ENCODE results near the gene INO80D.
"Not testable (repeated sequence)": the region's sequence is repeated elsewhere in the genome, so short reads cannot be mapped to it uniquely, and the experiment has no call there.

Gene INO80D, protein sequence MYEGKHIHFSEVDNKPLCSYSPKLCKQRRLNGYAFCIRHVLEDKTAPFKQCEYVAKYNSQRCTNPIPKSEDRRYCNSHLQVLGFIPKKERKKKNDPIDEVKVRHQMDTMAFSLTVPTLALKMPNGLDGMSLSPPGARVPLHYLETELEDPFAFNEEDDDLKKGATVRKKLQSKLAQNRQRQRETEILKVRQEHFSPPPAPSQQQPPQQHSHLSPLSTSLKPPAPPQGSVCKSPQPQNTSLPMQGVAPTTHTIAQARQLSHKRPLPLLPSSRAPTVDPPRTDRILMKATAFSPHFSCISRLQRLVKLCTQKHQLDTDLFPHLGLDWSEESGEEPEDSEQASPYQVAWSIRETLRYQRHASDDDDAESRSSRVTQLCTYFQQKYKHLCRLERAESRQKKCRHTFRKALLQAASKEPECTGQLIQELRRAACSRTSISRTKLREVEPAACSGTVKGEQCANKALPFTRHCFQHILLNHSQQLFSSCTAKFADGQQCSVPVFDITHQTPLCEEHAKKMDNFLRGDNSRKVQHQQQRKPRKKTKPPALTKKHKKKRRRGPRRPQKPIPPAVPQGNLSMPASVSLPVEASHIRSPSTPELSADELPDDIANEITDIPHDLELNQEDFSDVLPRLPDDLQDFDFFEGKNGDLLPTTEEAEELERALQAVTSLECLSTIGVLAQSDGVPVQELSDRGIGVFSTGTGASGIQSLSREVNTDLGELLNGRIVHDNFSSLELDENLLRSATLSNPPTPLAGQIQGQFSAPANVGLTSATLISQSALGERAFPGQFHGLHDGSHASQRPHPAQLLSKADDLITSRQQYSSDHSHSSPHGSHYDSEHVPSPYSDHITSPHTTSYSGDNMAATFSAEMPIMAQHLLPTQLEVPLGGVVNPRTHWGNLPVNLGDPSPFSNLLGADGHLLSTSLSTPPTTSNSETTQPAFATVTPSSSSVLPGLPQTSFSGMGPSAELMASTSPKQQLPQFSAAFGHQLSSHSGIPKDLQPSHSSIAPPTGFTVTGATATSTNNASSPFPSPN

DNA sequence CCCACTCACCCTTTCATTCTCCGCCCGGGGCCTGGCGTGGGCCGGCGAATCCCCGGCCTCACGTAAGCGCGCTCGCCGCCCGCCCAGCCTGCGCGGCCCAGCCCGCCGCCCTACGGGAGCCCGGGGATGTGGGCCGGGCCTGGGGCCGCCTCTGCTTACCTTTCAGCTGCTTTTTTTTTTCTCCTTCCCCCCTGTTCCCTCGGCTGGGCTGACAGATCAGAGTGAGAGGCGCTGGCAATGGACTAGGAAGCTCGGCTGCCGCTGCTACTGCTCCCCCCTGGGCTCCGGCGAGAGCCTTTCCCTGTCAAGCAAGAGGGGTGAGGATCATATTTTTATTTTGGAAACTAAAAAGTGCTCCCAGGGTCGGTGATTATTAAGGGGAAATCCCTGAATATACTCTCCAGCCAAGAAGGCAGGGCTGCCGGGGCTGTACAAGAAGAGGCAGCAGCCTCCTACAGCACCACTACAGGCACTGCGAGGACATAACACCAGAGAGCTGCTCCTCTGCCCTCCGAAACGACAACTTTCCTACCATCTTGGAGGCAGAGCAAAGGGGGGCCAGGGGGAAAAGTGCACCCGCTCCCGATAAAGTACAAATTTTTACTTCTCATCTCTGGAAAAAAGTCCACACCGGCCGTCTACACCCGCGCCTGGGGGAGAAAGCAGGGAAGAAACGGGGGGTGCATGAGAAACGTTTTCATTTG, at the start of gene INO80D:
INO80D (minus strand) TSS at position 433 of the 704 bp plus-strand sequence. CDS start 23,158 bp downstream, outside the sequence.
- peak; percentile 59 for DNase-seq (ENCODE audit: low read depth)

DNA sequence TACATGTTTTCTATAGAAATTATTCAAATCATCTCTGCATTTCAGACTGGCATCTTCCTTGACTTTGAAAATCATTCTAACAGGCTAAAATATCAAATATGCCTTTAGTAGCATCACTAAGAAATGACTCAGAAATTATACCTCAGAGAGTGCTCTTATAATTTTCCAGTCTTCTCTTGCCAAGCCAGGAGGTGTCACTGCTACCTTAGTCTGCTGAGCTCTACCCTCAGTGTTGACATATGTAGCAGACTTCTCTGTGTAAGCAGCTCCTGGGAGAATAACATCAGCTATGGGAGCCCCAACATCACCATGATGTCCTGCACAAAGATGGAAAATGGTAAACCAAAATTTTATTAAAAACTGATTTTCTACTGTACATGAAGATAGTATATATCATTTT, 41.7 kb upstream of the INO80D start:
- no peak for DNase-seq (ENCODE audit: low read depth)

DNA sequence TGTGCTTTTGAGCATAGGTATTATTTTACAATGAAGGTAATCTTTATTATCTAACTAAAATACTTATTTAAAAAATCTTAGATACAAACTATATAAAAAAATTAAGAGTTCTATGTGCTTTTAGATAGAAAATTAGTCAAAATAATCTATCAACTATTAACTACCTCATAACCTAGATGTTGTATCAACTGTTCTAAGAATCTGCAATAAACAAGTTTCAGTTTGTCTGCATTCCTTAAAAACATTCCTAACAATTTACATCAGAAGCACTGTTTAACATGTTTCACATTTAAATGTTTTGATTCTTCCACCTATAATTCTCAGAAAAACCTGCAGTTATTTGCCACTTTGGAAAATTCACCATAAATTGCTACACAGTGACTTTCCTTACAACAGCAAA, 39.9 kb upstream of the INO80D start:
- no peak for DNase-seq (ENCODE audit: low read depth)

DNA sequence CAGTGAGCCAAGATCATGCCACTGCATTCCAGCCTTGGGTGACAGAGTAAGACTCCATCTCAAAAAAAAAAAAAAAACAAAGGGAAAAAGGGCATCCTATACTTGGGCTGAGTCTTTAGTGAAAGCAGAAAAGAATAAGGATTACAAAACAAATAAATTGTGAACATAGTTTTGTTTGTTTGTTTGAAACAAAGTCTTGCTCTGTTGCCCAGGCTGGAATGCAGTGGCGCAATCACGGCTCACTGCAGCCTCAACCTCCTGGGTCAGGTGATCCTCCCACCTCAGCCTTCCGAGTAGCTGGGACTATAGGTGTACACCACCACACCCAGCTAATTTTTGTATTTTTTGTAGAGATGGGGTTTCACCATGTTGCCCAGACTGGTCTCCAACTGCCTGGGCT, 36.6 kb upstream of the INO80D start:
- DNase-seq (ENCODE audit: low read depth), result not testable (repeated sequence)

DNA sequence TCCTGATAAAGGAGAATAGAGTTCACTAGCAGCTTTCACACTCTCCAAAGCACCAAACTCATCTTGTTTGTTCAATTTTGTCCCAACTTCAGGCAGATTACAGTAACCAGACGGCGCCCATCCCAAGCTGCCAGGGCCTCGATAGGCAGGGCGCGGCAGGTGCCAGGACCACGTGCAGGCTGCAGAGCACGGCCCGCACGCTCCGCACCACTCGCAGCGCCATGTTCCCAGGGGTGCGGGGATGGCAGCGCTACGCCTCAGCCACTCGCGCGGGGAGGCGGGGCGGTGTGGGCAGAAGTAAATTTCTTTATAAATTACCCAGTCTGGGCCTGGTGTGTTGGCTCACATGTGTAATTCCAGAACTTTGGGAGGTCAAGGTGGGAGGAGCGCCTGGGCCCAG, 30.3 kb upstream of the INO80D start:
- DNase-seq (ENCODE audit: low read depth), result no peak

DNA sequence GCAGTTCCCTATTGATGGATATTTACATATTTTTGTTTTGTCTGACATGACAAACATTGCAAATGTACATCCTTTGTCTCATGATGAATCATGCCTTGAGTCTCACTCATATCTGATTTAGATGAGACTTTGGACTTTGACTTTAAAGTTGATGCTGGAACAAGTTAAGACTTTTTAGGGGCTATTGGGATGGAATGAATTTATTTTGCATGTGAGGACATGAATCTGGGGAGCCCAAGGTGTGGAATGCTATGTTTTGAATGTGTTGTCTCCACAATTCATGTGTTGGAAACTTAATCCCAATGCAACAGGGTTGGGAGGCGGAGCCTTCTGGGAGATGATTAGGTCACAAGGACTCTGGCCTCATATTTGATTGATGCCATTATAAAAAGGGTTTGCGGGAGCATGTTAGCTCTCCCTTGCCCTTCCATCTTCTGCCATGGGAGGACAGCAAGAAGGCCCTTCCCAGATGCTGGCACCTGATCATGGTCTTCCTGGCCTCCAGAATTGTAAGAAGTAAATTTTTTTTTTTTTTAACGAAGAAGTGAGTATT, 29.1 kb upstream of the INO80D start:
- DNase-seq (ENCODE audit: low read depth), result no peak

DNA sequence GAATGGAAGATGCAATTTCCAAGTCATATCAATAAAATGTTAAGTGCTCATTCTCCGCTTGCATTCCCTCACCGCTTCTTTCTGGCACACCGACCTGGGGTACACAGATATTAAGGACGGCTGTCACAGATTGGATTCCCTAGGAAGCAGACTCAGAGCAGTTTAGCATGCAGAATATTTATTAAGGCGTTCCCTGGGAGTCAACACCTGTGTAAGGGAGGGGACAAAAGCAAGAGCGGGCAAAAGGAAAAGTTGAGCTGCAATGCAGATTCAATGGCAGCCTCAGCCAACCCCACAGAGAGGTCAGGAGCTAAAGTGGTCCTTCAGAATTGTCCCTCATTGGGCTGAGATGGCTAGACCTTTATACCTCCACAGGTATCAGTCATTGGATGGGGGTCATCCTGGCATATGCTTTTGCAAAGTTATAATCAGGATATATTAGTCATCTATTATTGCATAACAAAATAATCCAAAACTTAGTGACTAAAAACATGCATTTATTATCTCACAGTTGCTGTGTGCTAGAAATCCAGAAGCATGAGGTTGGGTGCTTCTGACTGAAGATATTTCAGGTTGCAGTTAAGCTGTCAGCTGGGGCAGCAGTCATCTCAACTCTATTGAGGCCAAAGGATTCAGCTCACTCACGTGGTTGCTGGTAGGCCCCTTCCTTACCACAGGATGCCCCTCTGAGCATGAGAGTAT, 27.0 kb upstream of the INO80D start:
- peak; percentile 16 for DNase-seq (ENCODE audit: low read depth)

DNA sequence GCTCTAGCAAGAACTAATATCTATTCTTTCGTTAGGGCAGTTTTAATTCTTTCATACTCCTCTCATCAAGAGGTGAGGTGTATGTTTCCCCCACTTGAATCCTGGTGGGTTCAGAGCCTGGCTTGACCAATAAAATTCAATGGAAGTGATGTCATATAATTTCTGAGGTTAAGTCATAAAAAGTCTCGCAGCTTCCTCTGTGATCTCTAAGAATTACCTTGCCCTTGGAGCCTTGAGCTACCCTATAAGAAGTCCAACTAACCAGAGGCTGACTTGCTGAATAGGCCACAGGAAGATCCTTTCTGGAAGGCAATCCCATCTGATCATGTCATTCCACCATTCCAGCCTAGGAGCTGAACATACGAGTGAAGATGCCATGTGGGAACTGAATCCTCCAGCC, 26.1 kb upstream of the INO80D start:
- no peak for DNase-seq (ENCODE audit: low read depth)

DNA sequence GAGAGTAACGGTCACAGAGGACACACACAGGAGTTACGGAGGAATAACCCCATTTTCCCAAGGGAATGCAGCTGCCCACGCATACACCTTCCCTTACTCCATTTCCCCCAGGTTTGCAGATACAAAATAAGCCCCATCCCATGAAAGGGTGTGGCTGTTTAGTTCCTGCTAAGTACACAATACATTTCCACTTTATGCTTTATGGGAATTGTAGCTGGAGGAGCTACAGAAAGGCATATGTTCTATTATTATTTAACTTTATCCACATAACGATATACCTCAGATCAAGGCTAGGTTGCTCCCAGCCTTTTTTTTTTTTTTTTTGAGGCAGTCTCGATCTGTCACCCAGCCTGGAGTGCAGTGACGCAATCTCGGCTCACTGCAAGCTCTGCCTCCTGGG, 22.7 kb upstream of the INO80D start:
- DNase-seq (ENCODE audit: low read depth), result no peak

DNA sequence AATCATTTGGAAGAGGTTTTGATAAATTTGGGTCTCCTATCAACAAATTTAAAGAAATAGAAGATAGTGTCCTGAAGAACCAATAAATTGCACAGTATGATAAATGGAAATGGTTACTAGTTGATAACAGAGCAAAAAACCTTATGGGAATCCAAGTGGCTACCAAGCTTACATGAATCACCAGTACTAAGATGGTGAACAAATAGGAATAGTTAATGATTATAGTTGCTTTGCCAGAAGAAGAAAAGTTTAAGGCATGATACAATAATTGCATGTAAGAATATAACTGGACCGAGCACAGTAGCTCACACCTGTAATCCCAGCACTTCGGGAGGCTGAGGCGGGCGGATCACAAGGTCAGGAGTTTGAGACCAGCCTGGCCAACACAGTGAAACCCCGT, 19.6 kb upstream of the INO80D start:
- no peak for DNase-seq (ENCODE audit: low read depth)

DNA sequence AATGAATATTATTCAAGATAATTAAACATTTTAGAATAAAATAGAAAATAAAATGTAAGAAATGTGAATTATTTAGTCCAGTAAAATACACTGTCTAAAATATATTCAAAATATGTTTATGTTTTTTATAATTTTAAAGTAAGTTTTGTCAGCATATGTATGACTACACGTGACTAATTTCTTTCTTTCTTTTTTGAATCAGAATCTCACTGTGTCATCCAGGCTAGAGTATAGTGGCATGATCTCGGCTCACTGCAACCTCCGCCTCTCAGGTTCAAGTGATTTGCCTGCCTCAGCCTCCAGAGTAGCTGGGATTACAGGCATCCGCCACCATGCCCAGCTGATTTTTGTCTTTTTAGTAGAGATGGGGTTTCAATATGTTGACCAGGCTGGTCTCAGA, 19.1 kb upstream of the INO80D start:
- no peak for DNase-seq (ENCODE audit: low read depth)

DNA sequence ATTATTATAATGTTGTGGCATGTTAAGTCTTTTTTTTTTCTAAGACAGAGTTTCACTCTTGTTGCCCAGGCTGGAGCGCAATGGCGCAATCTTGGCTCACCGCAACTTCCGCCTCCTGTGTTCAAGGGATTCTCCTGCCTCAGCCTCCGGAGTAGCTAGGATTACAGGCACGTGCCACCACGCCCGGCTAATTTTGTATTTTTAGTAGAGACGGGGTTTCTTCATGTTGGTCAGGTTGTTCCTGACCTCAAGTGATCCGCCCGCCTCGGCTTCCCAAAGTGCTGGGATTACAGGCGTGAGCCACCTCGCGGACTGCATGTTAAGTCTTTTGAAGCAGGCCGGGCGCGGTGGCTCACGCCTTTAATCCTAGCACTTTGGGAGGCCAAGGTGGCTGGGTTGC, 12.9 kb upstream of the INO80D start:
- not testable (repeated sequence) for DNase-seq (ENCODE audit: low read depth)

DNA sequence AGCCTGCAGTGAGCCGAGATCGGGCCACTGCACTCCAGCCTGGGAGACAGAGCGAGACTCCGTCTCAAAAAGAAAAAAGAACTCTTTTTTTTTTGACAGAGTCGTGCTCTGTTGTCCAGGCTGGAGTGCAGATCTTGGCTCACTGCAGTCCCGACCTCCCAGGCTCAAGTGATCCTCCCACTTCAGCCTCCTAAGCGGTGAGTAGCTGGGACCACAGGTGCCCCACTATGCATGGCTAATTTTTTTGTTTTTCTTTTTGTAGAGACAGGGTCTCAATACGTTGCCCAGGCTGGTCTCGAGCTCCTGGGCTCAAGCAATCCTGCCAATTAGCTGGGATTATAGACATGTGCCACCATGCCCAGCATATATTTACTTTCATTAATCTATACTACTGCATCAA, 12.5 kb upstream of the INO80D start:
- DNase-seq (ENCODE audit: low read depth), result no peak

DNA sequence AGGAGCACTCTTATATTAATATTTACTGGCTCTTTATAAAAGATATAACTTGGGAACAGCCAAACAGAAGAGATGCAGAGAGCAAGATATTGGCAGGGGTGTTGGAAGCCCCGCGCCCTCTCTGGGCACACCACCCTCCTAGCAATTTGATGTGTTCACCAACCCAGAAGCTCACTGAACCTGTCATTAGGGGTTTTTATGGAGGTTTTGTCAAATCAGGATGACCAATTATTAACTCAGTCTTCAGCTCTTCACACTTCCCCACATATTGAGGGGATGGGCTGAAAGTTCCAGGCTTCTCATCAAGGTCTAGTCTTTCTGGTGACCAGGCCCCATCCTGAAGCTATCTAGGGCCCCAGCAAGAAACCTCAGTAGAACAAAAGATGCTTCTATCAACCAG, 10.9 kb upstream of the INO80D start:
- no peak for DNase-seq (ENCODE audit: low read depth)

DNA sequence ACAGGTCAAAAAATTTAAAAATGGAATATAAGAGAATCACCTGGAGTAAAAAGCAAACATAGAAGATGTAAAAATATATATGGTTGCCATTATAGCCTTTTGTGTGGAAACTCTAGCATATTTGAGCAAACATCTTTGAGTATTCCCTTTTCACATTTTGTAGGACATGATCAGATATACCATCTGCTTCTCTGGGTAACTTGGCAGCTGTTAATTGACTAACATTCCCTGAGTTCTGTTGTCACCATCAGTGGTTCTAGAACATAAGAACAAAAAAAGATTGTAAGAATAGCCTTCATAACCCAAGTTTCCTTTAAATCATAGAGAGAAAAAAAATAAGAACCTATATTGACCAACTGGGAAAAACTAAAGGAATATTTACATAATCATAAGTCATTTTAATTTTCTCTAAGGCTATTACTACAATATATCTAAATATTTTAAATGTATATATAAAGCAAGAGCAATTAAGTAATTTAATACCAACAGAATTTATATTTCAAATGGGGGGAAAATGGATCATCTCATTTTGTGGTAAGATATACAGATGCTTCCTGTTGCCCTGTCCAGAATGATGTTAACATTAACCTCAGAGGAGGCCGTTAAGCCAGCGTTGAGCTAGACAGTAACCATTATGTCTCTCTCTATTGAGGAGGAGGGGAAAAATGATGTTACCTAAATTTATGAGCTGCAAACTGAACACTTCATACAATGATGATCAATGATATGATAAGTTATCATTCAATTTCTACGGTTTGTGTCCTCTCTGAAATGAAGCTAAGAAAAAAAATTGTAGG, 9.8 kb upstream of the INO80D start:
- no peak for DNase-seq (ENCODE audit: low read depth)

DNA sequence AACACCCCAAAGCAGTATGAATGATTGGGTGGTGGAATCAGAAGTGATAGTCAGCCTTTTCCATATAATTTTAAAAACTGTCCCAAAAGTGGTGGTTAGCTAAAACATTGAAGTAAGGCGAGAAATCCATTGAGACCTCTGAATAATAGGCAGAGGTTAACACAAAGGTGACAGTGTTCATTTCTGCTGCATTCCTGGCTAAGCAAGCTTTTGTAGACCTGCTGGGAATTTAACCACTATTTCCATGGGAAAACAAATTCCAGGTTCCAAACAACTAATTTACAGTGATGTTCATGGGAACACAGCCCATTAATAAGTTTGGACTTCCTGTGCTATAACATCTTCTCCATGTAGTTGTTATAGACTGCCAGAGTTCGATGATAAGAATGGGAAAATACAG, 6.3 kb upstream of the INO80D start:
- no peak for DNase-seq (ENCODE audit: low read depth)

DNA sequence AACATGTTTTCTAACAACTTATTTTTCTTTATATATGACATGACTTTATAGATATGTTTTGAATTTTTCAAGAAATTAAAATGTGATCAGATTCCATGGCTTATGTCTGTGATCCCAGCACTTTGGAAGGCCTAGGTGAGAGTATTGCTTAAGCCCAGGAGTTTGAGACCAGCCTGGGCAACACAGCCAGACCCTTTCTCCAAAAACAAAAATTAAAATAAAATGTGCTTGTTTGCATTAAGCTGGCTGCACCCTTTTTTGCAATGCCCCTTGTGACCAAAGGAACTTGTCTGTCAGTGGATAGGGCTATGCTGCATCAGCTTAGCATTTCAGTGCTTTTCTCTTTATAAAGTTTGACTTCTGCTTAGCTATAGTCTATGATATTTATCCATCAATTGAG, 2.3 kb upstream of the INO80D start:
- DNase-seq (ENCODE audit: low read depth), result no peak

DNA sequence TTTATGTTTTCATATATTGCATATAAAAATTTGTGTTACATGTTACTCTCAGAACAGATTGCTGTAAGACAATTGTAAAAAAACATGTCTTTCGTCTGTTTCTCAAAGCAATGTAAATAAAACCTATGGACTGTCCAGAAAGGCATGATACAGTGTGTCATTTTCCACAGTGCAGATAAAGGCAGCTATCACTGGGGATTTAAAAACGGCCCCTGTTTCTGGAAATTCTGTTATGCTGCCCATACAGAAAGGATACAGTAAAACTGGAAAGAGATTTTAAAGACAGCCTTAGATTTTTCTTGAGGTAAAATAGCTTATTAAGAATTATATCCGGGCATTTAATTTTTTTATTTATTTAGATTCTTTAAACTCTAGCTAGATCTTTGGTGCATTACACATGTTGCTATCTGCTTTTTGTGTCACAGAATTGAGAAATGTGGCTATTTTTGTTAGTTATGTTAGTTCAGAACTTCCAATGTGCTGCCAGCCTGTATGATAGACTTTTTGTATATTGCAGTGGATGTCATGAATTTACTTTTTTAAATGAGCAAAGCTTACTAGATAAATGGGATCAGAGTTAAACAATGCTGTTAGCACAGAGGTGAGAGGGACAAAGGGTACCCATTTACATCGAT, 859 bp upstream of the INO80D start:
- DNase-seq (ENCODE audit: low read depth), result no peak

DNA sequence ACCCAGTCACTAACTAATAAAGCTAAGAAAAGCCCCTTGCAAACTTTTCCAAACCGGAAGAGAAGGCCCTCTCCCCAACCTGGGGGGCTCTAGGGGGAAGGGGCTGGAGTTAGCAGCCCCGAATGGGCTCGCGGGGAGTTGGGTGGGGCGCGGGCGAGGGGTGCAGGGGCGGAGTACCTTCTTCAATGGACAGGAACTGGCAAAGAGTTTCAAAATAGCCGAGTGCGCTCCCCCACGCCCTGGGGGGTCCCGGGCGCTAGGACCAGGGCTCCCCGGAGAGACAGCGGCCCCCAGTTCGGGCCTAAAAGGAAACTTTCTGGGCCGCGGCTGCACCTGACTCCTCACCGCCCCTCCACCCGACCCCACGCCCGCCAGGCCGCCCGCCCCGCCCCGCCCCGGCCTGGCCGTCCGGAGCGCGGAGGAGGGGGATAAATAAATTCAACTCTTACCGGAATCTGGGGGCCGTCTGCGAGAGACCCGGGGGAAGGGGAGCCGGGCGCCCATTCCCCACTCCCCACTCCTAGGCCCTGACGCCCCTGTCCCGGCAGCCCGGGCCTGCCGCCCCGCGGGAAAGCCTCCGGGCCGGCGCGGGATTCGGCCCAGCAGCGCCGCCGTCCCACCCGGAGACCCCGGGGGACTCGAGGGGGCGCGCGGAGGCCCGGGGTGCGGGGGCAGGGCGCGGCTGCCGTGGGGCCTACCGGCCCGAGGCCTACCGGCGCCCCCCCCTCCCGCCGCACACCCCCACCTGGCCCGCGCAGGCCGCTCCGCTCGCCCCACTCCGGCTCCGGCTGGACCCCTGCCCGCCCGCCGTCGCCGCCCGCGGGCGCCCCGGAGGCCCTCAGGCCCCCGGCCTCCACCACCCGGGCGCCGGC, 868 bp downstream of the INO80D start:
- no peak for DNase-seq (ENCODE audit: low read depth)
